Measurements from ENCODE around the gene RAB36. TPM values are rescaled to one million over a fixed set of nuclear protein-coding genes. Genes with fewer than 3 reads are reported as not detected.

RAB36 gene, protein sequence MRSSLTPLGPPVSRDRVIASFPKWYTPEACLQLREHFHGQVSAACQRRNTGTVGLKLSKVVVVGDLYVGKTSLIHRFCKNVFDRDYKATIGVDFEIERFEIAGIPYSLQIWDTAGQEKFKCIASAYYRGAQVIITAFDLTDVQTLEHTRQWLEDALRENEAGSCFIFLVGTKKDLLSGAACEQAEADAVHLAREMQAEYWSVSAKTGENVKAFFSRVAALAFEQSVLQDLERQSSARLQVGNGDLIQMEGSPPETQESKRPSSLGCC
- 2.8 TPM for polyA plus RNA-seq (2012; ENCODE audit: insufficient read depth, insufficient read length, low read depth)

DNA sequence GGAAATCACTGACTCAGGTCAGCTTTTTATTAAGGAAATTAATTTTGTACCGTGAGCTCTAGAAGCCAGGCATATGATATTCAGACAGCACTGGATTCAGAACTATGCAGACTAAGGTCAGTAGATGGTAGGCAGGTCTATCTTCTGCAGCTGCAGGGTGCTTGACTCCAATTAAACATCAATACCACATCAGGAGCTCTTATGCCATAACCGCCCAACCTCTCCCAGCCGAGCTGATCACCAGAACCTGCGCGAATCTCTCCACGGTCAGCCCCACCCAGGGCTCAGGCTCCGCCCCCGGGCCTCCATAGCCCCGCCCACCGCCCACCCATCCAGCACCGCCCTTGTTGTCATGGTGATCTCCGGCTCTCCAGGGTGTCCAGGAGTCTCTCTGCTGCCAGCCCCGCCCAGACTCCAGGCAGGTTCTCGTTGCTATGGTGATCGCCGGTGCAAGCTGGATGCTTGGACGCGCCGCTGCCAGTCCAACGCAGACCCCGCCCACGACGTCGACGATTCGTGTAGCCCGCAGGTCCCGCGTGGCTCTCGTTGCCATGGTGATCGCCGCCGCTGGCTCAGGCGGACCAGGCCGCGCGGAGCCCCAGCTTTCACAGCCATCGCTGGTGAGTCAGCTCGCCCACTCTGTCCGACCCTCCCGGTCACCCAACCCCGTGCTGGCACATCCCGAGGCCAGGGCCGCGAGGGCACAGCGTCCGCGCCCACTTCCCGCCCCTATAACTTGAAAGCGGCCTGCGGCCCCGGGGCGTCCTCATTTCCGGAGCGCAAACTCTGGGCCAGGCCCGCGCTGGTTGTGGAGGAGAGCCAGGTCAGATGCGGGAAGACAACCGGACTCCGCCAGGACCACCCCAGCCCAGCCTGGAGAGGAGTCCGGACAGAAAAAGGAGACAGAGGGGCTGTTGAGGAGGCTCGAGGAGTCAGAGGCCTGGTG, at the start of gene RAB36:
Gene RAB36 (plus strand): TSS at position 546 of the 946 bp plus-strand sequence. CDS start 1,140 bp downstream, outside the sequence.
- Histone ChIP-seq H3K4me3 (ENCODE audit: low read depth, low read length) (peak within 1 kb of the TSS; percentile 84), H3K4me1 (peaks cover 4% of the 10 kb centered on the region), H3K36me3 (no peaks in the 10 kb centered on the region), H3K27me3 (no peaks in the 10 kb centered on the region), H3K9me3 (no peaks in the 10 kb centered on the region)
- TF ChIP-seq, protein P1, sequence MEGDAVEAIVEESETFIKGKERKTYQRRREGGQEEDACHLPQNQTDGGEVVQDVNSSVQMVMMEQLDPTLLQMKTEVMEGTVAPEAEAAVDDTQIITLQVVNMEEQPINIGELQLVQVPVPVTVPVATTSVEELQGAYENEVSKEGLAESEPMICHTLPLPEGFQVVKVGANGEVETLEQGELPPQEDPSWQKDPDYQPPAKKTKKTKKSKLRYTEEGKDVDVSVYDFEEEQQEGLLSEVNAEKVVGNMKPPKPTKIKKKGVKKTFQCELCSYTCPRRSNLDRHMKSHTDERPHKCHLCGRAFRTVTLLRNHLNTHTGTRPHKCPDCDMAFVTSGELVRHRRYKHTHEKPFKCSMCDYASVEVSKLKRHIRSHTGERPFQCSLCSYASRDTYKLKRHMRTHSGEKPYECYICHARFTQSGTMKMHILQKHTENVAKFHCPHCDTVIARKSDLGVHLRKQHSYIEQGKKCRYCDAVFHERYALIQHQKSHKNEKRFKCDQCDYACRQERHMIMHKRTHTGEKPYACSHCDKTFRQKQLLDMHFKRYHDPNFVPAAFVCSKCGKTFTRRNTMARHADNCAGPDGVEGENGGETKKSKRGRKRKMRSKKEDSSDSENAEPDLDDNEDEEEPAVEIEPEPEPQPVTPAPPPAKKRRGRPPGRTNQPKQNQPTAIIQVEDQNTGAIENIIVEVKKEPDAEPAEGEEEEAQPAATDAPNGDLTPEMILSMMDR (IDR thresholded peaks at IDR 0.05; ENCODE audit: low read depth, low read length): no peak
- DNase-seq: peak; percentile 100

DNA sequence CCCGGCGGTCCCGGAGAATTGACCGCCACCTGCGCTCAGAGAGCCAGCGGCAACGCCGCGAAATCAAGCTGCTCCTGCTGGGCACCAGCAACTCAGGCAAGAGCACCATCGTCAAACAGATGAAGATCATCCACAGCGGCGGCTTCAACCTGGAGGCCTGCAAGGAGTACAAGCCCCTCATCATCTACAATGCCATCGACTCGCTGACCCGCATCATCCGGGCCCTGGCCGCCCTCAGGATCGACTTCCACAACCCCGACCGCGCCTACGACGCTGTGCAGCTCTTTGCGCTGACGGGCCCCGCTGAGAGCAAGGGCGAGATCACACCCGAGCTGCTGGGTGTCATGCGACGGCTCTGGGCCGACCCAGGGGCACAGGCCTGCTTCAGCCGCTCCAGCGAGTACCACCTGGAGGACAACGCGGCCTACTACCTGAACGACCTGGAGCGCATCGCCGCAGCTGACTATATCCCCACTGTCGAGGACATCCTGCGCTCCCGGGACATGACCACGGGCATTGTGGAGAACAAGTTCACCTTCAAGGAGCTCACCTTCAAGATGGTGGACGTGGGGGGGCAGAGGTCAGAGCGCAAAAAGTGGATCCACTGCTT, 49.4 kb upstream of the RAB36 start:
- H3K9me3 ChIP-seq: no peaks in the 10 kb centered on the region
- H3K36me3 ChIP-seq: no peaks in the 10 kb centered on the region; the same call in 1 of the 2 replicates

DNA sequence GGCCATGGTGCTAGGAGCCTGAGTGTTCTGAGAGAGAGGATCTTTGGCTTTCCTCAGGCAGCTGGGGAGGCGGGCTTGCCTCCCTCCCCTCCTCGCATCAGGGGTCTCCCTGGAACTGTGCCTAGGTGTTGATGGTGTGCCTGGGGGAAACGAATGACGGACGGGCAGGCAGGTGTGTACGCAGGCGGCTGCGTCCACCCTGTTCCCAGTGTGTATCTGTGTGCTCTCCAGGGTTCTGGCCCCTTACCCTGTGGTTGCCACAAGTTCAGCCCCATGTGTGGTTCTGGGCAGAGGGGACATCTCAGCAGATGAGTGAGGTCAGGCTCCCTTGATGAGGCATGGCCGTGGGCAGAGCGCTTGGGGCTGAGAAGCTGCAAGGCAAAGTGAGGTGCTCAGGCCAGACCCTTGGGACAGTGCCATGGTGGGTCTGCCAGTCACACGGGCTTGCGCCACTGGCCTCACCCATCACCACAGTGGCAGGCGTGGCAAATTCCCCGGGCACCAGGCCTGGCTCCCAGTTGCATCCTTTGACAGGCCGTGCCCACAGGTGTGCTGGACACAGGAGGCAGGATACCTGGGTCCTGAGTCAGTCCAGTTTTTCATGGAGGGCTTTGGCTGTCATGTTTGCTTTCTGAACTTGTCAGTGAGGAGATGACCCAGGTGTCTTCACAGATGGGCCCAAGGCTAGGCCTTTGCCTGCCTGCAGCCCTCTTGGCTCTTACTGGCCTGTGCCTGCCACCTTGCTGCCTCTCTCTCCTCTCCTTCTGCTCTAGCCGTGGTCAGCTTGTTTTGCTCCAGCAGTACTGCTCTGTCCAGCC, 47.7 kb upstream of the RAB36 start:
- no peaks in the 10 kb centered on the region; the same call in none of the 2 replicates for H3K36me3 ChIP-seq
- H3K9me3 ChIP-seq: no peaks in the 10 kb centered on the region
- no peak overlapping the region for H3K4me3 ChIP-seq (ENCODE audit: low read depth, low read length)
- TF ChIP-seq, protein P1 (IDR thresholded peaks at IDR 0.05; ENCODE audit: low read depth, low read length): no peak
- DNase-seq: no peak
- H3K27me3 ChIP-seq: no peaks in the 10 kb centered on the region
- no peaks in the 10 kb centered on the region for H3K4me1 ChIP-seq

More for the DNA sequence above, 49.4 kb upstream of the RAB36 start:
- no peak for DNase-seq
- Histone ChIP-seq H3K27me3 (no peaks in the 10 kb centered on the region), H3K4me3 (ENCODE audit: low read depth, low read length) (no peak overlapping the region), H3K4me1 (no peaks in the 10 kb centered on the region)
- TF ChIP-seq, protein P1 (IDR thresholded peaks at IDR 0.05; ENCODE audit: low read depth, low read length): no peak

GRCh38 chr22:23098230-23098705, 47.0 kb upstream of the RAB36 start:
- Histone ChIP-seq H3K9me3 (no peaks in the 10 kb centered on the region), H3K4me1 (no peaks in the 10 kb centered on the region), H3K27me3 (no peaks in the 10 kb centered on the region), H3K36me3 (no peaks in the 10 kb centered on the region; the same call in none of the 2 replicates), H3K4me3 (ENCODE audit: low read depth, low read length) (no peak overlapping the region)
- TF ChIP-seq, protein P1 (IDR thresholded peaks at IDR 0.05; ENCODE audit: low read depth, low read length): no peak
- no peak for DNase-seq

GRCh38 chr22:23098718-23099530, 46.4 kb upstream of the RAB36 start:
- H3K27me3 ChIP-seq: no peaks in the 10 kb centered on the region
- H3K9me3 ChIP-seq: no peaks in the 10 kb centered on the region
- TF ChIP-seq, protein P1 (IDR thresholded peaks at IDR 0.05; ENCODE audit: low read depth, low read length): no peak
- no peaks in the 10 kb centered on the region; the same call in none of the 2 replicates for H3K36me3 ChIP-seq
- no peak for DNase-seq
- no peaks in the 10 kb centered on the region for H3K4me1 ChIP-seq
- H3K4me3 ChIP-seq (ENCODE audit: low read depth, low read length): no peak overlapping the region
